Superior temporal gyrus (tissue), 1 donor: ENCODE results near the gene NCAPH2.
"Not testable (repeated sequence)": the region's sequence is repeated elsewhere in the genome, so short reads cannot be mapped to it uniquely, and the experiment has no call there.

Experiments
- DNase-seq: peaks from one replicate; pipeline ENCODE4 v3.0.0-alpha.2; 2016; ENCODE audit errors: extremely low spot score

Gene NCAPH2

GRCh38 chr22:50517495-50518260 is 9.7 kb downstream of the NCAPH2 start:
- no peak for DNase-seq

GRCh38 chr22:50518606-50519005 is 10.6 kb downstream of the NCAPH2 start:
- no peak for DNase-seq

- DNase-seq = no peak
Observed at GRCh38 chr22:50519151-50519550, 11.1 kb downstream of the NCAPH2 start.

GRCh38 chr22:50520184-50520583 is 12.2 kb downstream of the NCAPH2 start:
- DNase-seq = not testable (repeated sequence)

- DNase-seq = no peak
Observed at GRCh38 chr22:50520826-50521453, 12.9 kb downstream of the NCAPH2 start.

GRCh38 chr22:50521710-50522109 is 13.7 kb downstream of the NCAPH2 start:
- DNase-seq = no peak

- DNase-seq = no peak
Observed at GRCh38 chr22:50522208-50522805, 14.3 kb downstream of the NCAPH2 start.

- no peak for DNase-seq
Observed at GRCh38 chr22:50522806-50523438, 14.9 kb downstream of the NCAPH2 start.

- DNase-seq = no peak
Observed at GRCh38 chr22:50523458-50523805, 15.4 kb downstream of the NCAPH2 start.

GRCh38 chr22:50523806-50524675 is 16.0 kb downstream of the NCAPH2 start:
- no peak for DNase-seq

- DNase-seq = no peak
Observed at GRCh38 chr22:50524676-50525103, 16.7 kb downstream of the NCAPH2 start.

GRCh38 chr22:50525104-50525857 is 17.3 kb downstream of the NCAPH2 start, which contains the start of gene SCO2:
TSS of gene SCO2 (minus strand) at chr22:50525598. CDS start at chr22:50524411, 1,187 bp downstream.
- peak; percentile 97 for DNase-seq

GRCh38 chr22:50525858-50526107 is 17.8 kb downstream of the NCAPH2 start:
- no peak for DNase-seq

GRCh38 chr22:50526108-50526833 is 18.2 kb downstream of the NCAPH2 start:
- peak; percentile 23 for DNase-seq

GRCh38 chr22:50526834-50527801 is 19.1 kb downstream of the NCAPH2 start:
- DNase-seq = no peak

- DNase-seq = no peak
Observed at GRCh38 chr22:50527921-50528681, 20.1 kb downstream of the NCAPH2 start.

- DNase-seq = no peak
Observed at GRCh38 chr22:50528682-50529415, 20.8 kb downstream of the NCAPH2 start.
